Cardiac muscle cell (in vitro differentiated cells and primary cell): ENCODE measurements around the gene B3GALT5. TPM values are rescaled to one million over a fixed set of nuclear protein-coding genes. Genes with fewer than 3 reads are reported as not detected.
A peak's percentile ranks its signal among the peaks of the same experiment; 100 is the strongest.

Source experiments
- DNase-seq, 2 donors: peaks; one replicate each; pipeline versions ENCODE4 v3.0.0 to v3.0.0-alpha.2; 2010 to 2017; ENCODE audit warnings: low read depth in 1 of 2, low spot score in 1 of 2
- H3K27ac ChIP-seq: fragments of 200-600 bp; sonication (generic); 2 replicates; pipeline ENCODE4 v1.5.1; 2016
- H3K27me3 ChIP-seq: fragments of 200-600 bp; sonication (generic); 2 replicates; pipeline ENCODE4 v1.6.0; 2016; ENCODE audit warnings: control low read depth
- H3K36me3 ChIP-seq: fragments of 200-600 bp; sonication (generic); 2 replicates; pipeline ENCODE4 v1.5.1; 2016; ENCODE audit warnings: control low read depth
- H3K4me1 ChIP-seq: fragments of 200-600 bp; sonication (generic); 2 replicates; pipeline ENCODE4 v1.8.1; 2017; ENCODE audit warnings: low read depth, mild to moderate bottlenecking, mixed run types
- H3K4me3 ChIP-seq: fragments of 200-600 bp; sonication (generic); 2 replicates; pipeline ENCODE4 v1.5.1; 2016; ENCODE audit warnings: mild to moderate bottlenecking
- H3K9me3 ChIP-seq: fragments of 200-600 bp; sonication (generic); 2 replicates; pipeline ENCODE4 v1.5.1; 2017; ENCODE audit warnings: low read depth, mild to moderate bottlenecking, control low read depth
- polyA plus RNA-seq: library from polyadenylated mRNA; unstranded; fragments of >200 nt; fragmentation: Nextera tagmentation; extraction: Ambion mirVana; gene quantifications from 2 replicates; pipeline ENCODE4 v1.2.1, GENCODE V29; 2016
- total RNA-seq: library from RNA; depleted of rRNA; stranded (reverse); fragments of >200 nt; gene quantifications from 2 replicates; pipeline ENCODE4 v1.2.3, GENCODE V29; 2016
- TF ChIP-seq, protein P1 (sequence below): IDR thresholded peaks from 2 replicates; pipeline ENCODE4 v1.5.1; 2012; ENCODE audit warnings: low read depth, mild to moderate bottlenecking, low read length

Gene B3GALT5
- total and polyA plus RNA-seq, 2 experiments from 2014 or later = 1.1 to 1.4 TPM

DNA sequence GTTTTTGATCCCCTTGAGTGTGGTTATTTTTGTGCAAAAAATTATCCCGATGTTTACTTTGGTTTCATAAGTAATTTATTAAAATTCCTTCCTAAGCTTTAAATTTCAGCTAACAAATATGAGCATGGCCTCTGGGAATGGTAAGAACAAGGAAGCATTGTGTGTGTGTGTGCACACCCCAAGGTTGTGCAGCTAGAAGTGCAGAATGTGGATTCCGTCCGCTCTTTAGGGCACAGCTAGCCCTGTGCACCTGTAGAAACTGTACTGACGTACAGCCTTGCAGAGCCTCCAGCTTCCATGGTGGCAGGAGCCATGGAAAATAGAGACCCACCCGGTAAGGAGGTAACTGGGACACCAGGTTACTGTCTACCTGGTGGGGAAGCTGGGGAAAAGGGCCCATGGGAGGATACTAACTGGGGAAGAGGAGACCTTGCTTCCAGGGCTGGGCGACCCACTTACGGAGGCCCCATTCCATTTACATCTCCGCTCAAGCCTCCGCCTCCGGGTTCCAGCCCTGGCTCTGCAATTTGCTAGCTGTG lies 54.7 kb downstream of the B3GALT5 start:
- Histone ChIP-seq H3K36me3 (no peaks in the 10 kb centered on the region), H3K9me3 (no peaks in the 10 kb centered on the region), H3K4me3 (no peak overlapping the region), H3K4me1 (peaks cover 31% of the 10 kb centered on the region), H3K27ac (no peak overlapping the region), H3K27me3 (no peaks in the 10 kb centered on the region)
- TF ChIP-seq, protein P1, sequence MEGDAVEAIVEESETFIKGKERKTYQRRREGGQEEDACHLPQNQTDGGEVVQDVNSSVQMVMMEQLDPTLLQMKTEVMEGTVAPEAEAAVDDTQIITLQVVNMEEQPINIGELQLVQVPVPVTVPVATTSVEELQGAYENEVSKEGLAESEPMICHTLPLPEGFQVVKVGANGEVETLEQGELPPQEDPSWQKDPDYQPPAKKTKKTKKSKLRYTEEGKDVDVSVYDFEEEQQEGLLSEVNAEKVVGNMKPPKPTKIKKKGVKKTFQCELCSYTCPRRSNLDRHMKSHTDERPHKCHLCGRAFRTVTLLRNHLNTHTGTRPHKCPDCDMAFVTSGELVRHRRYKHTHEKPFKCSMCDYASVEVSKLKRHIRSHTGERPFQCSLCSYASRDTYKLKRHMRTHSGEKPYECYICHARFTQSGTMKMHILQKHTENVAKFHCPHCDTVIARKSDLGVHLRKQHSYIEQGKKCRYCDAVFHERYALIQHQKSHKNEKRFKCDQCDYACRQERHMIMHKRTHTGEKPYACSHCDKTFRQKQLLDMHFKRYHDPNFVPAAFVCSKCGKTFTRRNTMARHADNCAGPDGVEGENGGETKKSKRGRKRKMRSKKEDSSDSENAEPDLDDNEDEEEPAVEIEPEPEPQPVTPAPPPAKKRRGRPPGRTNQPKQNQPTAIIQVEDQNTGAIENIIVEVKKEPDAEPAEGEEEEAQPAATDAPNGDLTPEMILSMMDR = no peak
- DNase-seq = no peak

GRCh38 chr21:39668369-39668768 lies 55.6 kb downstream of the B3GALT5 start:
- TF ChIP-seq, protein P1 = no peak
- Histone ChIP-seq H3K36me3 (no peaks in the 10 kb centered on the region), H3K27me3 (no peaks in the 10 kb centered on the region), H3K27ac (no peak overlapping the region), H3K9me3 (no peaks in the 10 kb centered on the region), H3K4me1 (peaks cover 31% of the 10 kb centered on the region), H3K4me3 (no peak overlapping the region)
- no peak for DNase-seq

DNA sequence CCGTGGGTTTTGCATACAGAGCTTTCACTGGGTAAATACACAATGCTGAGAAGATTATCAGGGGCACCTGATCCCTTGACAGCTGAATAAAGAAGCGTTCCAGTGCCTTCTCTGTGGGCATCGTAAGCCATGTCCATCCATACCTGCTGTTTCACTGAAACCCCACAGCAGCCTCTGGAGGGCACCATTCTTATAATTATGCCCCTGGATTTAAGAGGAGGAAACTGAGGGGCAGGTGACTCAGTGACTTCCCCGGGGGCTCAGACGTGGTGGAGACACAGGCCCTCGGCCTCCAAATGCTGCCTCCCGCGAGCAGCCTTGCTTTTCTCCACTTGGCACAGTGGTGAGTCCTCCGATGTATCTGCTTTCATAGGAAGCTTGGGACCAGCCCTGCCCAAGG lies 56.7 kb downstream of the B3GALT5 start:
- H3K36me3 ChIP-seq = no peaks in the 10 kb centered on the region
- no peaks in the 10 kb centered on the region for H3K27me3 ChIP-seq
- H3K4me3 ChIP-seq = no peak overlapping the region
- H3K9me3 ChIP-seq = no peaks in the 10 kb centered on the region
- no peak for DNase-seq
- TF ChIP-seq, protein P1 = no peak
- H3K4me1 ChIP-seq = peaks cover 38% of the 10 kb centered on the region
- peak overlapping the region; percentile 75 for H3K27ac ChIP-seq

- Histone ChIP-seq H3K4me1 (peaks cover 44% of the 10 kb centered on the region), H3K27ac (peak overlapping the region; percentile 75), H3K9me3 (no peaks in the 10 kb centered on the region), H3K36me3 (no peaks in the 10 kb centered on the region), H3K27me3 (no peaks in the 10 kb centered on the region), H3K4me3 (no peak overlapping the region)
- DNase-seq = peak in 1 of 2 donors; percentile 89
- TF ChIP-seq, protein P1 = no peak
Measured at GRCh38 chr21:39669976-39670661, 57.4 kb downstream of the B3GALT5 start.

- Histone ChIP-seq H3K27me3 (no peaks in the 10 kb centered on the region), H3K36me3 (no peaks in the 10 kb centered on the region), H3K27ac (peak overlapping the region; percentile 75), H3K4me3 (no peak overlapping the region), H3K4me1 (peaks cover 50% of the 10 kb centered on the region), H3K9me3 (no peaks in the 10 kb centered on the region)
- DNase-seq = no peak
- TF ChIP-seq, protein P1 = no peak
Measured at GRCh38 chr21:39670701-39671100, 58.0 kb downstream of the B3GALT5 start.
